GM18511 (cell line): Measurements from ENCODE around the gene ZNF644.

Source experiments
- ATAC-seq: cut with Tn5 transposase; IDR thresholded peaks from one replicate; pipeline ENCODE4 v1.9.1; 2021; ENCODE audit warnings: mild to moderate bottlenecking, moderate library complexity; ENCODE audit not compliant: unreplicated experiment

ZNF644 gene

DNA sequence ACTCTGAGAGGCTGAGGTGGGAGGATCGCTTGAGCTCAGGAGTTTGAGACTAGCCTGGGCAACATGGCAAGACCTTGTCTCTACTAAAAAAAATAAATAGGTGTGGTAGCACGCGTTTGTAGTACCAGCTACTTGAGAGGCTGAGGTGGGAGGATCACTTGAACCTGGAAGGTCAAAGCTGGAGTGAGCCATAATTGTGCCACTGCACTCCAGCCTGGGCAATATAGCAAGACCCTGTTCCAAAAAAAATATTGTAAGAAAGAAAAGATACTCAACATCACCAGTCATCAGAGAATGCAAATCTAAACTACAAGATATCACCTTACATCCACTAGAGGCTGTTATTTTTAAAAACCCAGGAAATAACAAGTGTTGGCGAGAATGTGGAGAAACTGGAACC is 32.5 kb downstream of the ZNF644 start:
- no peak for ATAC-seq

DNA sequence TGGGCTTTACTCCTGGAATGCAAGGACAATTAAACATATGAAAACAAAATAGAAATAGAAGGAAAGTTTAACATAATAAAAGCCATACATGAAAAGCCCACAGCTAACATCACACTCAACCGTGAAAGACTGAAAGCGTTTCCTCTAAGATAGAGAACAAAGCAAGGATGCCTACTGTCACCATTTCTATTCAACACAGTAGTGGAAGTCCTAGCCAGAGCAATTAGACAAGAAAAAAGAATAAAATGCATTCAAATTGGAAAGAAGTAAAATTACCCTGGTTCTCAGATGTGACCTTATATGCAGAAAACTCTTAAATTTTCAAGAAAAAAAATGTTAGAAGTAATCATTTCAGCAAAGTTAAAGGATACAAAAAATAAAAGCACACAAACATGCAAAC is 34.0 kb downstream of the ZNF644 start:
- no peak for ATAC-seq

DNA sequence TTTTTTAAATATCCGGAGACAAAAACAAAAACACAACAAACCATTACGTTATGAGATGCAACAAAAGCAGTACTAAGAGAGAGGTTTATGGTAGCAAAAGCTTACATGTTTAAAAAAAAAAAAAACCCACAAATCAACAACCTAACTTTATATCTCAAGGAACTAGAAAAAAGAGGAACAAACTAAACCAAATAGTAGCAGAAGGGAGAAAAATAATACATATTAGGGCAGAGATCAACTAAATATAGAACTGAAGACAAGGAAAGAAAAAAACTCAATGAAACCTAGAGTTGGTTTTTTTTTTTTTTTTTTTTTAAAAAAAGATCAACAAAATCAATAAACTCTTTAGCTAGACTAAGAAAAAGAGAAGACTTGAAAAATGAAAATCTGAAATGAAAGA is 34.9 kb downstream of the ZNF644 start:
- ATAC-seq: no peak

DNA sequence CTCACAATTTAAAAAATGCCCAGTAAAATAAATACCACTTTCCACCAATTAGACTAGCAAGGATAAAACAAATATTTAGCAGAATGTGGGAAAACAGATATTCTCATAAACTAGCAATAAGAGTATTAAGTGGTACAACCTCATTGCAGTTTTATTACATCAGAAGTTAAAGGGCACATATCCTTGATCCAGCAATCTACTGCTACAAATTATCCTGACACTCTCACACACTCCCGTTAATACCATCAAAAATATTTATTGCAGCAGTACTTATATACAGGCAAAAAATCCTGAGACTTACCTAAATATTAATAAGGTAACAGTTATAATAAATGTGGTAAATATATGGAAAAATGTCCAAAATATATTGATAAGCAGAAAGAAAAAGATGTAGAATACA is 44.3 kb downstream of the ZNF644 start:
- ATAC-seq: no peak

DNA sequence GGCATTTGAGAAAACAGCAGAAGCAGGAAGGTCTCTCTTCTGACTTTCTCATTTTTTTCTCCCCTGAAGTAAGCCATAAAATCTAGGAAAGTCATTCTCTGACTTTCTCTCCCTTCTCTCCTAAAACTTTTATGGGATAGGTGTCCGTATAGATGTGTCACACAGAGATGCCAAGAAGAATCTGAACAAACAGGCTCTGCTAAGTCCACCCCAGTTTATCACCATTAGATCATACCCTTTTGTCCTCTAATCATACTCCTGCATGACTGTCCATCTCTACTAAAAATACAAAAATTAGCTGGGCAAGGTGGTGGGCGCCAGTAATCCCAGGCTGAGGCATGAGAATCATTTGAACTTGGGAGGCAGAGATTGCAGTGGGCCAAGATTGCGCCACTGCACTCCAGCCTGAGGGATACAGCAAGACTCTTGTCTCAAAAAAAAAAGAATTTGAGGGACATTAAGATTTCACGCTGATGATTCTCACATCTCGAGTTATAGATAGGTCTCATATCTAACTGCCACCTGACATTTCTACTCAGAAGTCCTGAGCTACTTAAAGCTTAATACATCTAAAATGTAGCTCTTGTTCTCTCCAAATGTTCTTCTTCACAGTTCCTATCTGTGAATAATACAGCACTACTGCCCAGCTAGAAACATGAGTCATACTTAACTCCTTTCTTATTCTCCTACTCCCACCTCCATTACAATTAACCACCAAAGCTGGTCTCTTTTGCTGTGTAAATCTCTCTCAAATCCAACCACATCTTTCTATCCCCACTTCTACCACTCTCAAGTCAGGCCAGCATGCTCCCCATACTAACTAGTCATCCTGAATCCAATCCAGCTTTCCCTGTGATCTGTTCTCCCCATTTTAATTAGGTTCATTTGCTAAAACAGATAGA is 47.7 kb downstream of the ZNF644 start:
- ATAC-seq: no peak

DNA sequence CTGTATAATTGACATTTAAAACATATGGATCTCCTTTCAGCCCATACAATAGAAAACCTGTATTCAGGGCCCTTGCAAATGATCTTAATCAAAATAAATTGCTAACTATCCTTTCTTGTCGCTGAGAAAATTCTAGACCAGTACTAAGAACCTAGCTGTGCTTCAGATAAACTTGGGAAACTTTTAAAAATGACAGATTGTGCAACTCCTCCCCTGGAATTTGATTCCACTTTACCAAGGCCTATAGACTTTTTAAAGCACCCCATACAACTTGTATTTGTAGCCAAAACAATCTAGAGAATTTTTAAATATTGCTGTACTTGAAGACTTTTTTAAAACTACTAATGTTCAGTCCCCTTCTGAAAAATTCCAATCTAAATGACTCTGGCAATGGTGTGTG is 51.6 kb downstream of the ZNF644 start:
- ATAC-seq: no peak

DNA sequence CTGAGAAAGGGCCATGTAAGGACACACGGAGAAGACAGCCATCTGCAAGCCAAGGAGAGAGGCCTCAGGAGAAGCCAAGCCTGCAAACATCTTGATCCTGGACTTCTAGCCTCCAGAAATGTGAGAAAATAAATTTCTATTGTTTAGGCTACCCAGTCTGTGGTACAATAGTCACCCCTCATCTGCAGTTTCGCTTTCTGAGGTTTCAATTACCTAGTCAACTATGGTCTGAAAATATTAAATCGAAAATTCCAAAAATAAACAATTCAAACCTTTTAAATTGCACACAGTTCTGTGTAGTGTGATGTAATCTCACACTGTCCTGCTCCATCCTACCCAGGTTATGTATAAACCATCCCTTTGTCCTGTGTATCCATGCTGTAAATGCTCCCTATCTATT is 52.6 kb downstream of the ZNF644 start:
- no peak for ATAC-seq

DNA sequence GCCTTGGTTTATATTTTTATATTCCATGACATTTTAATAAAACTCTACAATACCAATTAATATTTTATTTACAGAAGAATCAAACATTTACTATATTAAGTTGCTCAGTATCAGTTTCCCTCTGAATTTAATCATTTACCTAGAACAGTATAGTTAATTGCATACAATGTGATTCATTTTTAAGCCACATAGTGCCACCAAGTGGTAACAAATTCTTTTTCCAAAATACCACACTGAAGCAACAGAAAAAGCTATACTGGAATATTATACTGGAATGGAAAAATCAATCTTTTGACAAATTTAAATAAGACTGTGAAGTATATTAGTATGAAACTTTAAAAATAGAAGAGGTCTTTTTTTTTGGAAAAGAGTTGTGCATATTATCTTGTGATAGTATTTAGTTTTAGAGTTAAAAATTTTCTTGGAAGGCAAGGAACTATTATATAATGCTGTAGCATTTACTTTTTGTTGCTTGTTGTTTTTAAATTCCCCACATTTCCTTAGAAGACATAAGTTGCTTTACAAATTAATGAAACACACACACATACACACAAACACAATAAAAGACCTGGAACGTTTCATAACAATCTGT is 57.3 kb downstream of the ZNF644 start:
- ATAC-seq: peak; percentile 54

DNA sequence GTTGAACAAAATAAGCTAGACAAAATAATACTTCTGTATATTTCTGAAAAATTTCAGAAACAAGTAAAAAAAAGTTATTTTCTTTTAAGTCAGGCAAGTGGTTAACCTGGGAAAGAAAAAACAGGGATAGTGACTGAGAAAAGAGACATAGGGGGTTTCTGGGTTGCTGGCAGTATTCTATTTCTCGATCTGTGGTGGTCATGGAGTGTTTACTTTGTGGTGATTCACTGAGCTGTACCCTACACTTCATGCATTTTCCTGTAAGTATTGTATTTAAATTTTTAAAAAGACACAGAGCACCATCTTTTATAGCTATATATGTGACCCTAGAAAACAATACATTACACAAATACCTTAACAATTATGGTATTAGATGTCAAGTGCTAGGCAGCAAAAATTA is 58.2 kb downstream of the ZNF644 start:
- no peak for ATAC-seq

DNA sequence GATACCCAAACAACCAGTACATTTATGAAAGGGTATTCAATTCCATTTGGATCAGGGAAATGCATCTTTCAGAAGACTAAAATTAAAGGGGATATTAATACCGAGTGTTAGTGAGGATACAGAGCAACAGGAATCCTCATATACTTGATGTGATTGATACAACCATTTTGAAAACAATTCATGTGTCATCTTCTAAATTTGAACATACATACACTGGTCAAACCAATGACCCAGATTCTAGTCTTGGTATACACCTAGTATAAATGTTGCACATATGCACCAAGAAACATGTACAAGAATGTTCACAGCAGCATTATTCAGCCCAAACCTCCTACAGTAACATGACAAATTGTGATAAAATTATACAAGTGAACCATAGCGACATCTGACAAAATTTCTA is 58.6 kb downstream of the ZNF644 start:
- no peak for ATAC-seq

DNA sequence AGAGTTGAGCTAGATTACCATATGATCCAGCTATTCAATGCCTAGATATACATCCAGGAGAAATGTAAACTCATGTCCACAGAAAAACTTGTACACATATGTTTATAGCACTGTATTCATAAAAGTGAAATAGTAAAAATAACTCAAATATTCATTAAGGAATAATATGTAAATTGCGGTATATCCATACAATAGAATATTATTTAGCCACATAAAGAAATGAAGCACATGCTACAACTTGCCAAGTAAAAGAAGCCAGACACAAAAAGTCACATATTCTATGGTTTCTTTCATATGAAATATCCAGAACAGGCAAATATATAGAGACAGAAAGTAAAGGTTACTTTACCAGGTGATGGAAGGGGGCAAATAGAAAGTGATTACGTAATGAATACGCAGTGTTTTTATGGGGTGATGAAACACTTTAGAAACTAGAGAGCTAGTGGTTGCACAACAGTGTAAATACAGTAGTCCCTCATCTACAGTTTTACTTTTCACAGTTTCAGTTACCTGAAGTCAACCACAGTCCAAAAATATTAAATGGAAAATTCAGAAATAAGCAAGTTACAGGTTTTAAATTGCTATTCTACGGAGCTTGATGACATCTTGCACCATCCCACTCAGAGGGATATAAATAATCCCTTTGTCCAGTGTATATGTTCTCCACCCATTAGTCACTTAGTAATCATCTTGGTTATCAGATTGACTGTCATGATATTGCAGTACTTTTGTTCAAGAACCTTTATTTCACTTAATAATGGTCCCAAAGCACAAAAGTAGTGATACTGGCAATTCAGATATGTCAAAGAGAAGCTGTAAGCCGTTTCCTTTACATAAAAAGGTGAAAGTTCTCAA is 62.3 kb downstream of the ZNF644 start:
- no peak for ATAC-seq

DNA sequence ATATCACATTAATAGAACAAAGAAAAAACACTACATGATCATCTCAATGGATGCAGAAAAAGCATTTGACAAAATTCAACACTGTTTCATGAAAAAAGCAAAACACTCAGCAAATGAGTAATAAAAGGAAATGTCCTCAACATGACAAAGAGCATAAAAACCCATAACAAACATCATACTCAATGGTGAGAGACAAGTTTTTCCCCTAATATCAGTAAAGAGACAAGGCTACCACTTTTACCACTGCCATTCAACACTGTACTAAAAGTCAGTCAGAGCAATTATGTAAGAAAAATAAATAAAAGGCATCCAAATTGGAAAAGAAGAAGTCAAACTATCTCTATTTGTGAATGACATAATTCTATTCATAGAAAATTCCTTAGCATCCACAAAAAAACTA is 64.3 kb downstream of the ZNF644 start:
- ATAC-seq: no peak

DNA sequence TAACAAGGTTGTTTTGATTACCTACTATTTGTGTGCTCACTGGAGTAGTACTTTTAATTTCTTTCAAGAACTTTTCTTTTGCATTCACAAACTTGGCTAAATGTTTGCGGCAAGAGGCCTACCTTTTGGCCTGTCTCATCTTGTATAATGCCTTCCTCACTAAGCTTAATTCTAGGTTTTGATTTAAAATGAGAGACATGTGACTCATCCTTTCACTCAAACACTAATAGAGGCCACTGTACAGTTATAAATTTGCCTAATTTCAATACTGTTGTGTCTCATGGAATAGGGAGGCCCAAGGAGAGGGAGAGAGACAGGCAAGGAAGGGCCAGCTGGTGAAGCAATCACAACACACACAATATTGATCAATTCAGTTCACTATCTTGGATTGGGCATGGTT is 66.1 kb downstream of the ZNF644 start:
- ATAC-seq: no peak

DNA sequence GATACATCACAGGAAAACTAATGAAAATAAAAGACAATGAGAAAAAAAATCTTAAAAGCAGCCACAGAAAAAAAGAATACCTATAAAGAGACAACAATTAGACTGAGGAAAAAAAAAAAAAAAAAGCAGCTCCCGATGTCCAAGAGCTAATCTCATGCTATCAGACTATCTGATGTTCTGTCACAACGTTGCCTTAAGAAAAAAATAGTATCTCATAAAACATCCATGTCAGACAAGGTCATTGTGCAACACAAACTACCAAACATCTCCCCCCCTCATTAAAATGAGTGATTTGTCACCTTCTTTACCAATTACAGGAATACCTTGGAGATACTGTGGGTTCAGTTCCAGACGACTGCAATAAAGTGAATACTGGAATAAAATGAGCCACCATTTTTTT is 68.9 kb downstream of the ZNF644 start:
- no peak for ATAC-seq

DNA sequence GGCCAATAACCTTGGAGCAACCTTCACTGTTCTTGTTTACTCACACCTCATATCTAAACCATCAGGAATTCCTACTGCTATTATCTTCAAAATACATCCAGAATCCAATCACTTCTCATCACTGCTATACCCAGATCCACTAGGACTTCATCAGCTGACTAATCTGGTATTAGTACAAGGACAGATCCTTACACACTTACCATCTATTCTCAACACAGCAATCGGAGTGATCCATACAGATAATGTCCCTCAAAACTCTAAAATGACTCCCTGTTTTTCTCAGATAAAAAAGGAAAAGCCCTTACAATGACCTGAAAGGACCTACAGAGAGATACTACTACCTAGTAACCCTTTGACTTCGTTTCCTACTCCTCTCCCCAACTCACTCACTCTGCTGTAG is 70.8 kb downstream of the ZNF644 start:
- ATAC-seq: no peak

DNA sequence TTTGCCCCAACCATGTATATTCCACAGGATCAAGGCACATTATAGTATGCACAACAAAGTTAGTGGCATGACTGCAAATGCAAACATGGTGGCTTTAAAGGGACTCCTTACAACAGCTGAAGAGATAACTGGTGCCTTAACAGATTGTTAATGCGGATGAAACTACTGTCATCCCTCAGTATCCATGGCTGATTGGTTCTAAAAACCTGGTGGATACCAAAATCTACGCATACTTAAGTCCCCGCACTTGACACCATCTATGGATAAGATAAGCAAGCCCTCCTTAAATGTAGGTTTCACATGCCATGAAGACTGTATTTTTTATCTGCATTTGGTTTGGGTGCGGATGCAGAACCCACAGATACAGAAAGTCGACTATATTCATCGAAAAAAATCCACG is 73.5 kb downstream of the ZNF644 start:
- ATAC-seq: no peak

DNA sequence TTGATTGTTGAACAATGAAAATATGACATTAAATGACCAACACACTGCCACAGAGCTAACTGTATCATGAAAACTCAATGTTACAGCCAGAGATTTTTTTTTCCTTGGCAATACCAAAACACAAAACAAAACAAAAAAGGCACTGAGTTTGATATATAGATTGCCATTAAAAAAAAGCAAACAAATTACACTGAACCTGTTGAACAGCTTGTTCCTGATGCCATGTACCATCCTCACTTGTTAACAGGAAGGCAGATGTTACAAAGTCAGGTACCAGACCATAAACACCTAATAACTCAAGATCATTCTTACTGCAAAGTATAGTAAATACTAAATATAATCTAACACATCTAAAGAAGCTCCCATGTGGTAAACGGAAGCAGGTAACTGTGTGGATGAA is 75.2 kb downstream of the ZNF644 start:
- ATAC-seq: no peak

DNA sequence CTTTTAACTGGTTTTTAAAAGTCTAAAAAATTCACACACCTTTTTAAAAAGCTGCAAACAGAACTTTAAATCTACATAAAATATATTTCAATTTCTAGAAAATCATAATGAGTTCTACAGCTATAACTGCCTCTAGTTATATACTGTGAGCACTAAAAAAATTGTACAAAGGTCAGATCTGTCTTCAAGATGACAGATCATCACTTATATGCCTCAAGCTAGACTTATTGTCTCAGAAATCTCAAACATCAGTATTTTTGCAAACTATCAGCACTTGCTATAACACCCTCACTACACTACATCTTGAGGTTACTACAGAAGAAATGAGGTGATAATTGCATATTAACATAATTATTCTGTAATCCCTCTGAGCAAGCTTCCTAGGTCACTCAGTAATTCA is 76.5 kb downstream of the ZNF644 start:
- no peak for ATAC-seq

DNA sequence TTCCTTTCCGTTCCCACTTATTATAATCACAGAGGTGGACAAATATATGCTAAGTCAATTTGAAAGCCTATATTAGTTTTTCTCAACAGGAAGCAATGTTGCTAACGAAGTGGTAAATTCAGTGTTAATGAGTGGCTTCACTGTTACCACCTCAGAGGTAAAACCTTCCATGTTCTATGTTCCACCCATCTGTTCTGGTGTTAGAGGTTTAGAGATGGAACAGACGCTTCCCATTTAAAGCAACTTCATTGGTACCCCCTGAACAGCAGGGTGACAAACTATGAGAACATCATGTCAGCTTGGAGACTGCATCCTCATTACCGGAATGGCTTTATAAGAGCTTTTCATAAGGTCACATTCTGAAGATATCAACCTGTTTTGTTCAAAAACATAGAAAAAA is 77.9 kb downstream of the ZNF644 start:
- ATAC-seq: no peak

DNA sequence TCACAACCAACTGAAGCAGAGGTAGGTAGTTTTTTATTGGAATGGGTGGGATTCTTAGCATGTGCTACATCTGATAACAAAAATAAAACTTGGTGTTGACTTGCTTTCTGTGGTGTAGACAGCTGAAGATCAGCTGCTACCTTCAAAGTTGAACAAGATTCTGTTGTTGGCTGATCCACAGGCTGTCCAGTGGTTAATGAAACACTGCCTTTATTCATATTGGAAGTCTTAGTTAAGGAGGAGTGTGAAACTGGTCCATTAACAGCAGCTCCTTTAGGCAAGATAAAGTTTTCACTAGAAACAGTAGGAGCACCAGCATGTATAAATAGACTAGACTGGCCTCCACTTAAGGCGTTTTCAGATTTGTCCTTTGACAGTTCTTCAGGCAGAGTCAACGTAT is 81.1 kb downstream of the ZNF644 start:
- ATAC-seq: no peak

DNA sequence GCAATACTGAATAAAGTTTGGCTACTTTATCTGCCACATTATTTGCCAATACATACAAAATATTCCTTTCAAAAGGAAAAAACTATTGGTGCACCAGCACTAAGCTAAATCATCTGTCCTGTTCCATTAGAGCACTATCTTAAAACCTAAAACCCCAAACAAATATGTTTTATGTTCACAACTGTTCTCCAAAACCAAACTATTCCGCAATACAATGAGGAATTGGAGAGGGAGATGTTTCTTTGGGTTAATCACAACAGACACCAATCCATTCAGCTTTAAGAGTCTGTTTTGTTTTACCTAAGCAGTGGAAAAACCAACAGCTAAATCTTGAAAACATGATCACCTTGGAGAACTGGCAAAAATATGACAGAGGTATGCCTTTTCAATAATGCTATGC is 85.1 kb downstream of the ZNF644 start:
- no peak for ATAC-seq

DNA sequence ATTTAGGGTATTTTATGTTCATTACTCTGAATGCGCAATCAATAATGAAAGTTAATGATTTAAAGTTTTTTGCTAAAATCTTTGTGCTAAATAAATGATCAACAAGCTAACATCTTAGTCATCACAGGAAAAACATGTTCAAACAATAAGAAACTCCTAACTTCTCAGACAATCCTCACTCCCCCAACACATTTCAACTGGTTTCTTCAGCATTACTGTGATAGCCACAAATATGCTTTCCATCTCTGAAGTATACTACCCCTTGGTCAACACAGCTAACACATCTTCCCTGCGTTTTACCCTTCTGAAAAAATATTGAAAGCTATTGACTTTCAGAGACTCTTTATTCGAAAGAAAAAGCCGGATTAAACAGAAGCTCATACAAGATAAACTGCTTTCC is 85.8 kb downstream of the ZNF644 start:
- no peak for ATAC-seq
